ENCODE results near the gene PHLDB2. TPM values are rescaled to one million over a fixed set of nuclear protein-coding genes. Genes with fewer than 3 reads are reported as not detected.
A peak's percentile ranks its signal among the peaks of the same experiment; 100 is the strongest.

PHLDB2 gene
- total RNA-seq, 1 experiment from 2014 or later = 23.7 TPM

DNA sequence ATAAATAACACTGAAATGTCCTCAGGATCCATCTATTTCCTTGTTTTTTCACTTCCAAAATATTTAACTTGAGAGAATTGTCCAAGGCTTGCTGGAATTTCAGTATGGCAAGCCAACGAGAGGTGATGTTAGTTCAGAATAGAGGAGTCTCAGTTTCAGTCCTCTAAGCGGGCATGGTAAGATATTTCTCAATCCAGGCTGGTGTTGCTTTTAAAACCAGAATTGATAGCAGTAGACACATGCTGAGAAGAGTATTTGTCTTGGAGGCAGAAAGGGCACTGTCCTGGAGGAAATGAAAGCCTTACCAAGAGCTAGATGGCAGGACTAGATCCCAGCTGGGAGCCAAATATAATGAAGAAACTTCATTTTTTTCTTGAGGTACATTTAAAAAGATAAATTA, 23.1 kb downstream of the PHLDB2 start:
- no peak for DNase-seq (ENCODE audit: low read depth)

GRCh38 chr3:111882799-111883198, 23.7 kb downstream of the PHLDB2 start:
- no peak for DNase-seq (ENCODE audit: low read depth)

GRCh38 chr3:111884411-111885018, 25.4 kb downstream of the PHLDB2 start:
- DNase-seq (ENCODE audit: low read depth) = no peak

DNA sequence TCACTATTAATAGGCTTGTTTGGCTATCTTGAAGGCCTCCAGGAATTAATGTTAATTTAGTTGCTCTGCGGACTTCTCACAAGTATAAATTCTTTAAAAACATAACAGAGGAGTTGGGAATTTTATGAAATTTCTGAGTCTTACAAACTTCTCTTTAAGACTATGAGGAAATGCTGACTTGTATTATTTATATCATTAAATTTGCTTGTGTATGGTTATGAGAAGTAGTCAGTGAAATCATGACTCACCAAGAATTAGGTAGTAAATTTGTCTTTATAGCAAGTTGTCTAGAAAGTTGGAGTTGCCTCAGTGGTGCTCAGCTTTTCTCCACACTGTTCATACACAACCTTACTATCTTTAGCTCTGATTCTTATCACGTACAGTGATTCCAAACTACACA, 26.5 kb downstream of the PHLDB2 start:
- DNase-seq (ENCODE audit: low read depth) = no peak

DNA sequence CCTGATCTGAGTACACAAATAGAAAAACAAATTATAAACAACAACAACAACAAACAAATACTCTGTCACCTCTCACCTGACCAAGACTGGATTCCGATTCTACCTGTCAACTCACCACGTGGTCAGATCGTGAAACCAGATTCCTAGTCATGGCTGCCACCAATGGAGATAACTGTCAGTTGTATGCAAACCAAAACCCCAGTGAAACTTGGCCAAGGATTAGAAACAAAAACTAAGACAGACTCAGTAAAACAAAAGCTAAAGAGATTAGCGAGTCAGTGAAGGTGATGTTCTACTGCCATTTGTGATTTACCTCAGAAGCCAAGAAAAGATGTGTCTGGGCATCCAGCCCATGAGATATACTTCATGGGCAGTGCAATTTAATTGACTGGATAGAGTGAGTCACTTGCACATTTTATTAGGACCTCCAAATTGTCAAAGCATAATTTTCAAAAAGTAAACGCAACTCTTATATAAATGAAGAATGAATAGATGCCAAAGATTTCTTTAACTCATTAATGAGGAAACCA, 31.1 kb downstream of the PHLDB2 start:
- no peak for DNase-seq (ENCODE audit: low read depth)

DNA sequence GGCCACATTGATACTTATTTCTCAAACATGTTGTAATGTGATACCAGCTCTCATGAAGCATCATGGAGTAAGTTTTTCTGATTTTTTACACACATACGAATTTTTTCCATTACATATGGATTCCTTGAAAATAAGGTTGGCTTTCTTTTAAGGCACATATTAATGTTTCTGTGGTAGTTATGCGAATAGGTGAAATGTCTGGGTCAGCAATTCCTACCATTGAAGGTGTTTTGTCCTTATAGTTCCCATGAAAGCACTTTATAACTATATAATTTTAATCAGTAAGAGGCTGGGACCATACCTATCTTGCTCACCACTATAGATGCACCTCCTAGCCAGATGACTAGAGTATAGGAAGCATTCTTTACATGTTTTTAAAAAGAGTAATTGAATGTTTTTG, 33.0 kb downstream of the PHLDB2 start:
- no peak for DNase-seq (ENCODE audit: low read depth)

GRCh38 chr3:111895071-111895470, 36.0 kb downstream of the PHLDB2 start:
- peak; percentile 68 for DNase-seq (ENCODE audit: low read depth)

- no peak for DNase-seq (ENCODE audit: low read depth)
These were observed 40.9 kb downstream of the PHLDB2 start for GRCh38 chr3:111899966-111900365.

DNA sequence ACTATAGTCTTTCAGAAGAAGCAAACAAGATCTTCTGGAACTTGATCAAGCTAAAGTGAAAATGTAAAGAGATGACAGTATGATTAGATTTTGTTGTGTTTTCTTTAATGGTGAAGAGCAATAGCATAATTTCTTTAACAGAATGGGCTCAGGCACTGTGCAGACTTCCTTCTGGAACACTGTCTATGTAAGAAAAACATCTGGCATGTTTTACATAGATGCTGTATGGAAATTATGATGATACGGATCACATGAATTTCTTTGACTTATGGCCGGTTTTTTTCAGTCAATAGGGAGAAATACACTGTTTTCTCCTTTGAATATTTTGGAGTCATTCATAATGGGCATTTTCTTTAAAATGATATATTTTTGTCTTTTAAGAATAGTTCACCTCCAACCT, 42.6 kb downstream of the PHLDB2 start:
- DNase-seq (ENCODE audit: low read depth) = no peak

GRCh38 chr3:111902534-111902933, 43.5 kb downstream of the PHLDB2 start:
- DNase-seq (ENCODE audit: low read depth) = no peak

- peak; percentile 69 for DNase-seq (ENCODE audit: low read depth)
These were observed 44.0 kb downstream of the PHLDB2 start for GRCh38 chr3:111903067-111903511.

DNA sequence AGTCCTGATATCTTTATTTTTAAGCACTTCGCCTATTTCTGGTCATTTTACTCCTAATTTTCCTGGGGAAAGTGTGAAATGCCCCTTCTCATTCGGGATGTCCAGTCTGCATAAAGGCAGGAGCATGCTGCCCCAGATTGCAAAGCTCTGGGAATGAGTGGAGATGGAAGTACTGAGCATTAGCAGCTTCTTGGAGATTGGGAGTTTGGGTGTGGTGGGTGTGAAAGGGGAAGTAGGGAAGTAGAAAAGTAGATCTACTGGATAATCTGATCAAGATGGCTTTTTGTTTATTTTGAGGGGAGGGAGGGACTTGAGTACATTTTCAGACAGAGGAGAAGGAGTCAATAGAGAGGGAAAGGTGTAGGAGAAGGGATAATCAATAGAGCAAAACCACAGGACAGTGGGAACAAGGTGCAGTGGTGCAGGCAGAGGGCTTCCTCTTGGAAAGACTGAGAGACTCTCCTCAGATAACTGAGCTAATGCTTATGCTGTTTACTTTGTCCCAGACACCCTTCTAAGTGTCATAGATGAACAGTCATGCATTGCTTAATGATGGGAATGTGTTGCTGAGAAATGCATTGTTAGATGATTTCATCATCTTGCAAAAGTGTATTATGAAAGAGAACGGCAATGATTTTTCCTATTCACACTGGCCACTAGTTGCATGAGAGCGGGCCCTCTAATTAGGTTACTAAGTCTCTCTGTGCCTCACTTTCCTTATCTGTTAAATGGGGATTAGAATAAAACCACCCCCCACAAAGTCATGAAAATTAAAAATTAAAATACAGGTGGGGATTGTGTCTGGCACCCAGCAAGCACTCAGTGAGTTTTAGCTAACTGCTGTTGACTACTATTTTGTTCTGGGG, 45.5 kb downstream of the PHLDB2 start:
- peak; percentile 89 for DNase-seq (ENCODE audit: low read depth)

- no peak for DNase-seq (ENCODE audit: low read depth)
These were observed 47.6 kb downstream of the PHLDB2 start for GRCh38 chr3:111906656-111907055.

DNA sequence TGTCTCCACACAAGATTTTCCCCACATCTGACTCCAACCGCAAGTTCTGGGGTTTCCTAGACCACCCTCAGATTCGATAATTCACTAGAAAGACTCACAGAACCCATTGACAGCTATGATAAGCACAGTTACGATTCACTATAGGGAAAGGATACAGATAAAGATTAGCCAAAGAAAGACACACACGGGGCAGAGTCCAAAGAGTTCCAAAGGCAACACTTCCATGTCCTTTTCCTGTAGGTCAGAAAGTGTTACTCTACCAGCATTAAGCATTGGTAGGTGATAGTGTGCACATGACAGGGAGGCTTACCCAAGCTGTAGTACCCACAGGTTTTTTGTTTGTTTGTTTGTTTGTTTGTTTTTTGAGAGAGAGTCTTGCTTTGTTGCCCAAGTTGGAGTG, 48.1 kb downstream of the PHLDB2 start:
- no peak for DNase-seq (ENCODE audit: low read depth)

DNA sequence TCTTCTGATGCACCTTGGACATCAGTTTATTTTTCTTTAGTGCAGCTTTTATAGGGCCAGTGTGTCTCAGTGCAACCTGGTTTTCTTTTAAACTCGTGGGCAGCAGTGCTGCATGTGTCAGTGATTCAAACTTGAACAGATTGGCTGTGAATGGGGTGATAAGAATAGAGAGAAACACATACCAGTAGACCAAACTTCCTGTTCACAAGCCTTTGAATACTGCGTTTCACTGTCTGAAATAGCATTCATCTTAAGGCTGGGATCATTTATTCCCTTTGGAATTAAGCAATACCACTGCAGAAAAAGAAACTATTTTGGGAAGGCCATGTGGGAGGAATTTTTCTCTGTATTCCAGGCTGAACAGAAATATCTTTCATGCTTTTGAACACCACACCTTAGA, 51.7 kb downstream of the PHLDB2 start:
- peak; percentile 80 for DNase-seq (ENCODE audit: low read depth)

- no peak for DNase-seq (ENCODE audit: low read depth)
These were observed 52.4 kb downstream of the PHLDB2 start for GRCh38 chr3:111911446-111911845.

DNA sequence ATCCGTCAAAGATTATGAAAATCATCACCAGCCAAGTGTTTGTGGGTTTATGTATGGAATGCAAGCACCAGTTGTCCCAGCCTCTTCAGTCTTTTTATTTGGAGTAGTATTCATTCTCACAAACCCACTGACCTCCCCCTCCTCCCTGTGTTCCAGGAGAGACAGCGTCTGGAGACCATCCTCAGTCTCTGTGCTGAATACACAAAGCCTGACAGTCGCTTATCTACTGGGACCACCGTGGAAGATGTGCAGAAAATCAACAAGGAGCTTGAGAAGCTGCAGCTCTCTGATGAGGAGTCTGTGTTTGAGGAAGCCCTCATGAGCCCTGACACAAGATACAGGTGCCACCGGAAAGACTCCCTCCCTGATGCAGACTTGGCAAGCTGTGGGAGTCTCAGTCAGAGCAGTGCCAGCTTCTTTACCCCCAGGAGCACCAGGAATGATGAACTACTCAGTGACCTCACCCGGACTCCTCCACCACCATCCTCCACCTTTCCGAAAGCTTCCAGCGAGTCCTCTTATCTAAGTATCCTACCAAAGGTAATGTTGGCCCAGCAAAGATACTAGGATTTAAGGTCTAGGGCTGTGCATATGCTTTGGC, 54.2 kb downstream of the PHLDB2 start:
- no peak for DNase-seq (ENCODE audit: low read depth)

- no peak for DNase-seq (ENCODE audit: low read depth)
These were observed 56.8 kb downstream of the PHLDB2 start for GRCh38 chr3:111915905-111916304.

- peak; percentile 67 for DNase-seq (ENCODE audit: low read depth)
These were observed 58.2 kb downstream of the PHLDB2 start for GRCh38 chr3:111917300-111917699.

GRCh38 chr3:111919370-111920065, 60.5 kb downstream of the PHLDB2 start:
- DNase-seq (ENCODE audit: low read depth) = no peak

- DNase-seq (ENCODE audit: low read depth) = no peak
These were observed 62.1 kb downstream of the PHLDB2 start for GRCh38 chr3:111921181-111921580.
